GM23248 (cell line): ENCODE data around the gene MPZL2. TPM values are rescaled to one million over a fixed set of nuclear protein-coding genes. Genes with fewer than 3 reads are reported as not detected.

Experiments
- DNase-seq: peaks from one replicate; pipeline ENCODE4 v3.0.0-alpha.2; 2015
- H2AFZ ChIP-seq: fragments of 200-600 bp; sonication (generic); 2 replicates; pipeline ENCODE4 v1.6.1; 2016; ENCODE audit warnings: antibody characterized with exemption
- H3F3A ChIP-seq: fragments of 200-600 bp; sonication (generic); 2 replicates; pipeline ENCODE4 v1.6.1; 2016; ENCODE audit warnings: mild to moderate bottlenecking, antibody characterized with exemption, mixed run types; ENCODE audit not compliant: insufficient read depth
- H3K27ac ChIP-seq: fragments of 200-600 bp; sonication (generic); 2 replicates; pipeline ENCODE4 v1.5.1; 2016; ENCODE audit warnings: mild to moderate bottlenecking
- H3K27me3 ChIP-seq: fragments of 200-600 bp; sonication (generic); replicated peaks from 2 replicates; pipeline ENCODE4 v1.6.1; 2016; ENCODE audit warnings: mild to moderate bottlenecking; ENCODE audit not compliant: insufficient read depth
- H3K36me3 ChIP-seq: fragments of 200-600 bp; sonication (generic); 2 replicates; pipeline ENCODE4 v1.6.1; 2016; ENCODE audit warnings: low read depth, mild to moderate bottlenecking
- H3K4me1 ChIP-seq: fragments of 200-600 bp; sonication (generic); 2 replicates; pipeline ENCODE4 v1.6.1; 2016; ENCODE audit warnings: mild to moderate bottlenecking; ENCODE audit not compliant: insufficient read depth
- H3K4me2 ChIP-seq: fragments of 200-600 bp; sonication (generic); one replicate; pipeline ENCODE4 v1.6.1; 2016; ENCODE audit warnings: mild to moderate bottlenecking; ENCODE audit not compliant: unreplicated experiment
- H3K4me3 ChIP-seq: fragments of 200-600 bp; sonication (generic); 2 replicates; pipeline ENCODE4 v1.5.1; 2016; ENCODE audit warnings: mild to moderate bottlenecking
- H3K79me2 ChIP-seq: fragments of 200-600 bp; sonication (generic); 2 replicates; pipeline ENCODE4 v1.6.1; 2016; ENCODE audit warnings: mild to moderate bottlenecking; ENCODE audit not compliant: insufficient read depth
- H3K9ac ChIP-seq: fragments of 200-600 bp; sonication (generic); 2 replicates; pipeline ENCODE4 v1.6.1; 2016; ENCODE audit warnings: mild to moderate bottlenecking
- H3K9me2 ChIP-seq: fragments of 200-600 bp; sonication (generic); 2 replicates; pipeline ENCODE4 v1.6.1; 2016; ENCODE audit warnings: mixed run types, mild to moderate bottlenecking, moderate library complexity; ENCODE audit not compliant: insufficient read depth
- H3K9me3 ChIP-seq: fragments of 200-600 bp; sonication (generic); one replicate; pipeline ENCODE4 v1.6.1; 2017; ENCODE audit warnings: low read depth
- H4K20me1 ChIP-seq: fragments of 200-600 bp; sonication (generic); 2 replicates; pipeline ENCODE4 v1.6.0; 2016; ENCODE audit not compliant: insufficient read depth
- EZH2 ChIP-seq: fragments of 200-600 bp; sonication (generic); IDR thresholded peaks from 2 replicates; pipeline ENCODE4 v1.6.1; 2018; ENCODE audit warnings: antibody characterized with exemption, mild to moderate bottlenecking; ENCODE audit not compliant: insufficient read depth, poor library complexity, severe bottlenecking
- EZH2phosphoT487 ChIP-seq: fragments of 200-600 bp; sonication (generic); IDR thresholded peaks from 2 replicates; pipeline ENCODE4 v1.6.1; 2018; ENCODE audit warnings: antibody characterized with exemption, moderate library complexity, mild to moderate bottlenecking, low read depth; ENCODE audit not compliant: insufficient read depth
- WGBS, 2 experiments: methylation state at CpG; one replicate each; pipeline ENCODE4 v1.1.6; 2015 to 2017; ENCODE audit warnings: low lambda C conversion rate in 2 of 2, low coverage in 1 of 2; ENCODE audit errors: missing lambda C conversion rate in 2 of 2; 5-methylcytosine and 5-hydroxymethylcytosine counted together
- in situ Hi-C: fragments of 300-500 bp; cut with MboI; formaldehyde crosslinking; loops from 2 replicates; pipeline ENCODE4 v1.15.0; 2020
- polyA plus RNA-seq: library from polyadenylated mRNA; unstranded; fragments of >200 nt; fragmentation: Nextera tagmentation; extraction: Ambion mirVana; gene quantifications from 2 replicates; pipeline ENCODE4 v1.2.1, GENCODE V29; 2016
- total RNA-seq: library from RNA; depleted of rRNA; stranded (reverse); fragments of >200 nt; shearing (Covaris generic); gene quantifications from 2 replicates; pipeline ENCODE4 v1.2.3, GENCODE V29; 2014

Gene MPZL2
- total and polyA plus RNA-seq, 2 experiments from 2014 or later, result not detected

GRCh38 chr11:118223992-118224391 lies 40.1 kb downstream of the MPZL2 start:
- Histone ChIP-seq H2AFZ (no peak overlapping the region), H3K4me1 (no peaks in the 10 kb centered on the region), H3K36me3 (no peaks in the 10 kb centered on the region), H3K9me2 (no peaks in the 10 kb centered on the region), H3K4me2 (no peak overlapping the region), H3K9me3 (no peaks in the 10 kb centered on the region), H4K20me1 (no peaks in the 10 kb centered on the region), H3K4me3 (no peak overlapping the region), H3K27ac (no peak overlapping the region), H3F3A (no peaks in the 10 kb centered on the region), H3K9ac (no peak overlapping the region), H3K79me2 (no peaks in the 10 kb centered on the region), H3K27me3 (peaks cover 7% of the 10 kb centered on the region)
- 53 to 54% methylated on average over 6 of the region's 6 CpGs for WGBS, 2 experiments
- TF ChIP-seq EZH2phosphoT487 (no peak), EZH2 (no peak)
- no peak for DNase-seq
- in situ Hi-C loops, result no loop called here

- no peaks in the 10 kb centered on the region for H3K4me1 ChIP-seq
- H3K9ac ChIP-seq, result no peak overlapping the region
- H3K36me3 ChIP-seq, result no peaks in the 10 kb centered on the region
- H2AFZ ChIP-seq, result no peak overlapping the region
- no peaks in the 10 kb centered on the region for H3K9me3 ChIP-seq
- no peak overlapping the region for H3K27ac ChIP-seq
- H3K4me2 ChIP-seq, result no peak overlapping the region
- WGBS, 2 experiments, result 65 to 72% methylated on average over 2 of the region's 2 CpGs
- H3K79me2 ChIP-seq, result no peaks in the 10 kb centered on the region
- TF ChIP-seq EZH2, result no peak
- no peak for TF ChIP-seq EZH2phosphoT487
- peaks cover 7% of the 10 kb centered on the region for H3K27me3 ChIP-seq
- DNase-seq, result no peak
- in situ Hi-C loops, result no loop called here
- no peak overlapping the region for H3K4me3 ChIP-seq
- H3F3A ChIP-seq, result no peaks in the 10 kb centered on the region
- H3K9me2 ChIP-seq, result no peaks in the 10 kb centered on the region
- no peaks in the 10 kb centered on the region for H4K20me1 ChIP-seq
Measured at GRCh38 chr11:118223570-118223969, 40.5 kb downstream of the MPZL2 start.

GRCh38 chr11:118222437-118222836 lies 41.7 kb downstream of the MPZL2 start:
- H3F3A ChIP-seq, result no peaks in the 10 kb centered on the region
- H3K4me3 ChIP-seq, result no peak overlapping the region
- no peak overlapping the region for H3K27ac ChIP-seq
- no peaks in the 10 kb centered on the region for H3K9me2 ChIP-seq
- no peaks in the 10 kb centered on the region for H4K20me1 ChIP-seq
- H3K9me3 ChIP-seq, result no peaks in the 10 kb centered on the region
- no peaks in the 10 kb centered on the region for H3K79me2 ChIP-seq
- peaks cover 7% of the 10 kb centered on the region for H3K27me3 ChIP-seq
- no peak for DNase-seq
- no peak overlapping the region for H3K9ac ChIP-seq
- no peaks in the 10 kb centered on the region for H3K36me3 ChIP-seq
- no peak overlapping the region for H3K4me2 ChIP-seq
- TF ChIP-seq EZH2phosphoT487, result no peak
- no peak for TF ChIP-seq EZH2
- in situ Hi-C loops, result no loop called here
- H3K4me1 ChIP-seq, result no peaks in the 10 kb centered on the region
- no peak overlapping the region for H2AFZ ChIP-seq
- 18% methylated on average over 4 of the region's 4 CpGs for WGBS, 2 experiments

- no peak overlapping the region for H2AFZ ChIP-seq
- H3K27me3 ChIP-seq, result peaks cover 7% of the 10 kb centered on the region
- no peak overlapping the region for H3K4me2 ChIP-seq
- no peaks in the 10 kb centered on the region for H3K9me2 ChIP-seq
- H3K27ac ChIP-seq, result no peak overlapping the region
- no peaks in the 10 kb centered on the region for H3K79me2 ChIP-seq
- no peak overlapping the region for H3K4me3 ChIP-seq
- in situ Hi-C loops, result no loop called here
- no peaks in the 10 kb centered on the region for H3K36me3 ChIP-seq
- H3F3A ChIP-seq, result no peaks in the 10 kb centered on the region
- no peaks in the 10 kb centered on the region for H4K20me1 ChIP-seq
- H3K9ac ChIP-seq, result no peak overlapping the region
- H3K4me1 ChIP-seq, result no peaks in the 10 kb centered on the region
- no peaks in the 10 kb centered on the region for H3K9me3 ChIP-seq
- TF ChIP-seq EZH2, result no peak
- TF ChIP-seq EZH2phosphoT487, result no peak
- WGBS, 2 experiments, result 37 to 60% methylated on average over 5 of the region's 5 CpGs
- DNase-seq, result no peak
Measured at GRCh38 chr11:118221419-118221818, 42.7 kb downstream of the MPZL2 start.

- 73 to 76% methylated on average over 1 of the region's 1 CpG for WGBS, 2 experiments
- TF ChIP-seq EZH2phosphoT487 (no peak), EZH2 (no peak)
- no peaks in the 10 kb centered on the region for H3K4me1 ChIP-seq
- H3K4me2 ChIP-seq, result no peak overlapping the region
- DNase-seq, result no peak
- H2AFZ ChIP-seq, result no peak overlapping the region
- no peaks in the 10 kb centered on the region for H3K36me3 ChIP-seq
- H3K79me2 ChIP-seq, result no peaks in the 10 kb centered on the region
- no peak overlapping the region for H3K27ac ChIP-seq
- H4K20me1 ChIP-seq, result no peaks in the 10 kb centered on the region
- no peaks in the 10 kb centered on the region for H3K9me3 ChIP-seq
- no peaks in the 10 kb centered on the region for H3K9me2 ChIP-seq
- H3K27me3 ChIP-seq, result peaks cover 8% of the 10 kb centered on the region
- no peaks in the 10 kb centered on the region for H3F3A ChIP-seq
- in situ Hi-C loops, result no loop called here
- H3K4me3 ChIP-seq, result no peak overlapping the region
- no peak overlapping the region for H3K9ac ChIP-seq
Measured at GRCh38 chr11:118219732-118220131, 44.4 kb downstream of the MPZL2 start.
